ENCODE data around the gene GULP1. TPM values are rescaled to one million over a fixed set of nuclear protein-coding genes. Genes with fewer than 3 reads are reported as not detected.

Gene GULP1
- total and polyA plus RNA-seq, 10 donors = 0.83 to 16.6 (median 6.6) TPM

DNA sequence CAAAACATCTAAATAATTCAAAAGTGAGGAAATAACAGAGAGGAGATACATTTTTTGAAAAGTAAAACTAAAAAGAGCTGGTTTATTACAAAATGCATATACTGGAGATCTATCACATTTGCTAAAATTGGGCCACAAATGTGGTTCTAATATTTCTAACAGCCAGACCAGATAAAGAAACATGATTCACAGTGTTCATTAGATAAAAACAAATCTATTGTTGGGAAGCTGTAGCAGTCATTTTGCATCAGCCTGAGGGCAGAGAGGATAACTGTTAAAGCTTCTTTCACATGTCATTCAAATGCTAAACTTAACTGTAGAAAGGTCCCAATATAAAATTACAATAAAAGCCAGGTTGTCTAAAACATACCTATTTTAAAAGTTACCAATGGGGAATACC is 148.3 kb downstream of the GULP1 start:
- Histone ChIP-seq H3K4me1 (no peaks in the 10 kb centered on the region), H3K4me3 (no peak overlapping the region), H3K9me3 (peaks cover 0 to 5% (median 0%) of the 10 kb centered on the region in 8 donors), H3K27me3 (replicated peaks in 1 of 7) (no peaks in the 10 kb centered on the region), H3K36me3 (no peaks in the 10 kb centered on the region), H3K27ac (no peak overlapping the region)
- intact Hi-C loops (cut with DNase I; ENCODE audit: low total_unique reads) = no loop called here
- no peak for DNase-seq
- TF ChIP-seq, protein P1, sequence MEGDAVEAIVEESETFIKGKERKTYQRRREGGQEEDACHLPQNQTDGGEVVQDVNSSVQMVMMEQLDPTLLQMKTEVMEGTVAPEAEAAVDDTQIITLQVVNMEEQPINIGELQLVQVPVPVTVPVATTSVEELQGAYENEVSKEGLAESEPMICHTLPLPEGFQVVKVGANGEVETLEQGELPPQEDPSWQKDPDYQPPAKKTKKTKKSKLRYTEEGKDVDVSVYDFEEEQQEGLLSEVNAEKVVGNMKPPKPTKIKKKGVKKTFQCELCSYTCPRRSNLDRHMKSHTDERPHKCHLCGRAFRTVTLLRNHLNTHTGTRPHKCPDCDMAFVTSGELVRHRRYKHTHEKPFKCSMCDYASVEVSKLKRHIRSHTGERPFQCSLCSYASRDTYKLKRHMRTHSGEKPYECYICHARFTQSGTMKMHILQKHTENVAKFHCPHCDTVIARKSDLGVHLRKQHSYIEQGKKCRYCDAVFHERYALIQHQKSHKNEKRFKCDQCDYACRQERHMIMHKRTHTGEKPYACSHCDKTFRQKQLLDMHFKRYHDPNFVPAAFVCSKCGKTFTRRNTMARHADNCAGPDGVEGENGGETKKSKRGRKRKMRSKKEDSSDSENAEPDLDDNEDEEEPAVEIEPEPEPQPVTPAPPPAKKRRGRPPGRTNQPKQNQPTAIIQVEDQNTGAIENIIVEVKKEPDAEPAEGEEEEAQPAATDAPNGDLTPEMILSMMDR (IDR thresholded peaks at IDR 0.05 in 8 of 11, conservative IDR thresholded peaks at IDR 0.05 in 3 of 11) = no peak

DNA sequence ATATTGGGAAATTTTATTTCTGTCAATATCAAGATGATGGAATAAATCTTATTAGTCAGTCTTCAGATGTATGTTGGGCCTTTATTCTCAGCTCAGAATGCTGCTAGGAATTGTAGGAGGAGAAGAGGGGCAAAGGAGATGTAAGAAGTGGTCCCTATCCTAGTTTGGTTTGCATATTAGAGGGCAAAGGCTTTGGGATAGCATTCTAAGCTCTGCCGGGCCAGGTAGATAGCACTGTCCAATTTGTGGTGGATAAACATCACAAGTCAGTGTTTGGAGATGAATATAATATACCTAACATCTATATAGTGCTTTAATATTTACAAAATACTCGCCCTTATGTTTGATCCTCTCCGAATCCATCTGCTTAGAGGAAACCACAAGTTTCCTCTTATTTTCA is 149.2 kb downstream of the GULP1 start:
- intact Hi-C loops (cut with DNase I; ENCODE audit: low total_unique reads) = no loop called here
- Histone ChIP-seq H3K4me1 (no peaks in the 10 kb centered on the region), H3K27me3 (replicated peaks in 1 of 7) (no peaks in the 10 kb centered on the region), H3K36me3 (no peaks in the 10 kb centered on the region), H3K27ac (no peak overlapping the region), H3K9me3 (peaks cover 0 to 5% (median 0%) of the 10 kb centered on the region in 8 donors), H3K4me3 (no peak overlapping the region)
- DNase-seq = no peak
- TF ChIP-seq, protein P1 (IDR thresholded peaks at IDR 0.05 in 8 of 11, conservative IDR thresholded peaks at IDR 0.05 in 3 of 11) = no peak
- TF ChIP-seq POLR2A (IDR thresholded peaks at IDR 0.05) = no peak
- 25 to 46% (median 40%) methylated on average over 3 of the region's 3 CpGs for WGBS, 5 donors

DNA sequence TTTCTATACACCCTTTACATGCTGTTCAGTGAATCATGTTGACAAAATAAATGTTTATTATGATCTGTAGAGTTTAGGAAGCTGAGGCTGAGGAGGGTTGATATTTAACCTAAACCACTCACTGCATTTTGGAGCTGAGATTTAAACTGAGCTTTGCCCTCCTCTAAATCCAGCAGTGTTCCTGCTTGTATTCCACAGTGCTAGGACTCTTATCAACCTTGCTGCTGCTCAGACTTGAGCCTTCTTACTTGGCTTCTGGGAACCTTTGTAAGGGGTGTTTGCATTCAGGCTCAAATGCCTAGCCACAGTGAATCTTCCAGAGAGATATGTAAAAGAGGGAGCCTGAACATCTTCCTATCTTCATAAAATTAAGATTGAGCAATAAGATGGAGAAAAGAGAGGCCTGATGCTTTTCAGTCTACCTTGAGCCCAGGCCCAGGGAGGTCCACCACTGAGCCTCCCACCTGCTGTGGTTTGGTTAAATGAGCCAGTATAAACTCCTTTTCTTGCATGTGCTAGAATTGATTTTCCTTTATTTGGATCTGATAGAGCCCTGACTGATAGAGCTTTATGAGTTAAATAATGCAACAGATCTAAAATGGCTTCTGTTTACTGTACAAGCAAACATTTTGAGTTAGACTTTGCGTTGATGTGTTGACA is 149.7 kb downstream of the GULP1 start:
- intact Hi-C loops (cut with DNase I; ENCODE audit: low total_unique reads) = no loop called here
- no peak for DNase-seq
- Histone ChIP-seq H3K27me3 (replicated peaks in 1 of 7) (no peaks in the 10 kb centered on the region), H3K27ac (no peak overlapping the region), H3K4me3 (no peak overlapping the region), H3K36me3 (no peaks in the 10 kb centered on the region), H3K9me3 (peaks cover 0 to 5% (median 0%) of the 10 kb centered on the region in 8 donors), H3K4me1 (no peaks in the 10 kb centered on the region)
- 78 to 96% (median 85%) methylated on average over 1 of the region's 1 CpG for WGBS, 5 donors
- TF ChIP-seq POLR2AphosphoS5 (IDR thresholded peaks at IDR 0.05) (no peak), POLR2A (IDR thresholded peaks at IDR 0.05) (no peak)
- TF ChIP-seq, protein P1 (IDR thresholded peaks at IDR 0.05 in 8 of 11, conservative IDR thresholded peaks at IDR 0.05 in 3 of 11) = no peak

DNA sequence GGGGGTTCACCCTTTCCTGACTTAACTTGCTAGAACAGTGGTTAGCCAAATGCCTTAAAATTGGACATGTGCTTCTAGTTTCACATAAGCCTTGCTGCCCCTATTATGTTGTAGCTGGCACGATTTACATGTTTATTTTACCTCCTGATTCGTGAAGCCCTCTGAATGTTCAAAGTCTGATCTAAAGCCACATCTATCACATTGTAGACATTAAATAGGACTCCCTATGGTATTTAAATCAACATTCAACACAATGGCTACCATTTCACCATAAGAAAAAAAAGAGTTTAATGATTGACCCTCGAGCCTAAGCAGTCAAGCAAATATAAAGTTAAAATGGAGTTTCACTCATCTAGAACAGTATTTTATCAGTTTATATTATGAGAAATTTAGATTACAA is 151.5 kb downstream of the GULP1 start:
- TF ChIP-seq, protein P1 (IDR thresholded peaks at IDR 0.05 in 8 of 11, conservative IDR thresholded peaks at IDR 0.05 in 3 of 11) = no peak
- no peak for TF ChIP-seq POLR2A (IDR thresholded peaks at IDR 0.05)
- no peak for TF ChIP-seq POLR2AphosphoS5 (IDR thresholded peaks at IDR 0.05)

More for the DNA sequence above, 151.5 kb downstream of the GULP1 start:
- intact Hi-C loops (cut with DNase I; ENCODE audit: low total_unique reads) = no loop called here
- Histone ChIP-seq H3K9me3 (no peaks in the 10 kb centered on the region), H3K36me3 (no peaks in the 10 kb centered on the region), H3K4me3 (no peak overlapping the region), H3K4me1 (no peaks in the 10 kb centered on the region), H3K27ac (no peak overlapping the region), H3K27me3 (replicated peaks in 1 of 7) (no peaks in the 10 kb centered on the region)
- DNase-seq = no peak
- WGBS, 5 donors = 74 to 90% (median 86%) methylated on average over 3 of the region's 3 CpGs

All from spleen (tissue), 11 donors.